Thyroid gland (tissue), 4 donors: ENCODE data around the gene SETD1B.

ENCODE experiments used
- POLR2A ChIP-seq, 2 donors: fragments of 450-650 bp; IDR thresholded peaks; one replicate each; pipeline ENCODE4 v1.6.1; 2017; ENCODE audit warnings: antibody characterized with exemption in 2 of 2, mild to moderate bottlenecking in 2 of 2, moderate library complexity in 1 of 2
- TF ChIP-seq, protein P1 (sequence below), 6 experiments: fragments of 200-600 bp in 3 of 6; fragments of 450-650 bp in 3 of 6; sonication (generic) in 3 of 6; IDR thresholded peaks; one replicate each; pipeline ENCODE4 v1.5.1; 2016 to 2019; ENCODE audit warnings: antibody characterized with exemption in 6 of 6, mild to moderate bottlenecking in 2 of 6, inconsistent platforms in 1 of 6, moderate library complexity in 1 of 6

DNA sequence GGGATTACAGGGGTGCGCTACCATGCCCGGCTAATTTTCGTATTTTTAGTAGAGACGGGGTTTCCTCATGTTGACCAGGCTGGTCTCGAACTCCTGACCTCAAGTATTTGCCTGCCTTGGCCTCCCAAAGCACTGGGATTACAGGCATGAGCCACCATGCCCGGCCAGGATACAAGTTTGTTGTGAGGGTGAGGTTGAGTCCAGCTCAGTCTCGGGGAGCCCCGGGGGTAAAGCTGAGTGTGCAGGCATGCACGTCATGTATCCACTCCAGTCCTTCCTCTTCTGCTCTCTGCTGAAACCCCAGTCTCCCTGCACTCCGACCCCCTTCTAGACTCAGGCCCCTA, 54.5 kb downstream of the SETD1B start:
- no peak for TF ChIP-seq POLR2A (IDR thresholded peaks at IDR 0.05)
- TF ChIP-seq, protein P1, sequence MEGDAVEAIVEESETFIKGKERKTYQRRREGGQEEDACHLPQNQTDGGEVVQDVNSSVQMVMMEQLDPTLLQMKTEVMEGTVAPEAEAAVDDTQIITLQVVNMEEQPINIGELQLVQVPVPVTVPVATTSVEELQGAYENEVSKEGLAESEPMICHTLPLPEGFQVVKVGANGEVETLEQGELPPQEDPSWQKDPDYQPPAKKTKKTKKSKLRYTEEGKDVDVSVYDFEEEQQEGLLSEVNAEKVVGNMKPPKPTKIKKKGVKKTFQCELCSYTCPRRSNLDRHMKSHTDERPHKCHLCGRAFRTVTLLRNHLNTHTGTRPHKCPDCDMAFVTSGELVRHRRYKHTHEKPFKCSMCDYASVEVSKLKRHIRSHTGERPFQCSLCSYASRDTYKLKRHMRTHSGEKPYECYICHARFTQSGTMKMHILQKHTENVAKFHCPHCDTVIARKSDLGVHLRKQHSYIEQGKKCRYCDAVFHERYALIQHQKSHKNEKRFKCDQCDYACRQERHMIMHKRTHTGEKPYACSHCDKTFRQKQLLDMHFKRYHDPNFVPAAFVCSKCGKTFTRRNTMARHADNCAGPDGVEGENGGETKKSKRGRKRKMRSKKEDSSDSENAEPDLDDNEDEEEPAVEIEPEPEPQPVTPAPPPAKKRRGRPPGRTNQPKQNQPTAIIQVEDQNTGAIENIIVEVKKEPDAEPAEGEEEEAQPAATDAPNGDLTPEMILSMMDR (IDR thresholded peaks at IDR 0.05): no peak
